CD4-positive, alpha-beta T cell treated with Interleukin-21 for 1 hour (primary cell): ENCODE results near the gene CPT1B.
A peak's percentile ranks its signal among the peaks of the same experiment; 100 is the strongest.
"Not testable (repeated sequence)": the region's sequence is repeated elsewhere in the genome, so short reads cannot be mapped to it uniquely, and the experiment has no call there.

Experiments used
- DNase-seq: peaks from one replicate; pipeline ENCODE4 v3.0.0-alpha.2; 2020

CPT1B gene

GRCh38 chr22:50526108-50526833 is 52.0 kb downstream of the CPT1B start:
- DNase-seq, result peak; percentile 90

GRCh38 chr22:50525858-50526107 is 52.4 kb downstream of the CPT1B start:
- DNase-seq, result no peak

- peak; percentile 97 for DNase-seq
Observed at GRCh38 chr22:50525104-50525857, 52.9 kb downstream of the CPT1B start, which contains the start of gene SCO2. Gene SCO2, minus strand, starts transcription at chr22:50525598. Its CDS starts 1,187 bp downstream, at chr22:50524411.

GRCh38 chr22:50524676-50525103 is 53.5 kb downstream of the CPT1B start:
- DNase-seq, result no peak

GRCh38 chr22:50523806-50524675 is 54.2 kb downstream of the CPT1B start:
- DNase-seq, result no peak

GRCh38 chr22:50523458-50523805 is 54.8 kb downstream of the CPT1B start:
- DNase-seq, result no peak

- no peak for DNase-seq
Observed at GRCh38 chr22:50522806-50523438, 55.3 kb downstream of the CPT1B start.

- DNase-seq, result no peak
Observed at GRCh38 chr22:50522208-50522805, 55.9 kb downstream of the CPT1B start.

- DNase-seq, result no peak
Observed at GRCh38 chr22:50521710-50522109, 56.5 kb downstream of the CPT1B start.

- DNase-seq, result no peak
Observed at GRCh38 chr22:50520826-50521453, 57.3 kb downstream of the CPT1B start.

- not testable (repeated sequence) for DNase-seq
Observed at GRCh38 chr22:50520184-50520583, 58.0 kb downstream of the CPT1B start.

GRCh38 chr22:50519151-50519550 is 59.1 kb downstream of the CPT1B start:
- DNase-seq, result no peak
